Peyer's patch (tissue), 4 donors: ENCODE data around the gene WDR7. TPM values are rescaled to one million over a fixed set of nuclear protein-coding genes. Genes with fewer than 3 reads are reported as not detected.

ENCODE experiments used
- DNase-seq, 3 donors: peaks; one replicate each; pipeline ENCODE4 v3.0.0-alpha.2; 2017 to 2019
- H3K27ac ChIP-seq, 4 donors: fragments of 200-600 bp; sonication (generic); one replicate each; pipeline ENCODE4 v1.5.1; 2016 to 2019
- H3K27me3 ChIP-seq, 2 donors: fragments of 200-600 bp; sonication (generic); one replicate each; pipeline ENCODE4 v1.5.1; 2019
- H3K36me3 ChIP-seq, 3 donors: fragments of 200-600 bp; sonication (generic); one replicate each; pipeline ENCODE4 v1.5.1; 2016 to 2019
- H3K4me1 ChIP-seq, 4 donors: fragments of 200-600 bp; sonication (generic); one replicate each; pipeline ENCODE4 v1.5.1; 2016 to 2019
- H3K4me3 ChIP-seq, 4 donors: fragments of 200-600 bp; sonication (generic); 1 replicate in 3 of 4; 2 replicates in 1 of 4; pipeline ENCODE4 v1.5.1; 2016 to 2019; ENCODE audit warnings: mild to moderate bottlenecking in 1 of 4
- H3K9me3 ChIP-seq, 4 donors: fragments of 200-600 bp; sonication (generic); one replicate each; pipeline ENCODE4 v1.5.1; 2016 to 2019; ENCODE audit warnings: mild to moderate bottlenecking in 1 of 4
- CTCF ChIP-seq, 6 experiments: fragments of 450-650 bp in 4 of 6; fragments of 200-600 bp in 2 of 6; sonication (generic) in 1 of 6; IDR thresholded peaks; one replicate each; pipeline ENCODE4 v1.5.1; 2017 to 2019; ENCODE audit warnings: antibody characterized with exemption in 6 of 6, mild to moderate bottlenecking in 3 of 6, moderate library complexity in 1 of 6
- POLR2A ChIP-seq, 2 donors: fragments of 450-650 bp; IDR thresholded peaks; one replicate each; pipeline ENCODE4 v1.5.1; 2017; ENCODE audit warnings: antibody characterized with exemption in 2 of 2, mild to moderate bottlenecking in 2 of 2, moderate library complexity in 2 of 2
- total RNA-seq, 4 donors: library from RNA; depleted of rRNA; stranded (reverse); fragments of >200 nt; gene quantifications; one replicate each; pipeline ENCODE4 v1.1.0, GENCODE V29; 2016

Gene WDR7
- total RNA-seq, 4 donors from 2014 or later = 28.0 to 60.2 (median 34.4) TPM

GRCh38 chr18:56658261-56658660 is 7.1 kb downstream of the WDR7 start:
- Histone ChIP-seq H3K9me3 (no peaks in the 10 kb centered on the region), H3K27me3 (no peaks in the 10 kb centered on the region), H3K4me1 (peaks cover 0 to 3% (median 1%) of the 10 kb centered on the region in 4 donors), H3K4me3 (no peak overlapping the region), H3K36me3 (no peaks in the 10 kb centered on the region), H3K27ac (no peak overlapping the region)
- TF ChIP-seq POLR2A (IDR thresholded peaks at IDR 0.05) (no peak), CTCF (IDR thresholded peaks at IDR 0.05) (no peak)
- DNase-seq = no peak

GRCh38 chr18:56659111-56659510 is 8.0 kb downstream of the WDR7 start:
- H3K4me3 ChIP-seq = no peak overlapping the region
- H3K4me1 ChIP-seq = peaks cover 0 to 3% (median 1%) of the 10 kb centered on the region in 4 donors
- H3K36me3 ChIP-seq = no peaks in the 10 kb centered on the region
- H3K27ac ChIP-seq = no peak overlapping the region
- DNase-seq = no peak
- no peaks in the 10 kb centered on the region for H3K27me3 ChIP-seq
- TF ChIP-seq CTCF (IDR thresholded peaks at IDR 0.05) (no peak), POLR2A (IDR thresholded peaks at IDR 0.05) (no peak)
- H3K9me3 ChIP-seq = no peaks in the 10 kb centered on the region

GRCh38 chr18:56660655-56661054 is 9.5 kb downstream of the WDR7 start:
- Histone ChIP-seq H3K27me3 (no peaks in the 10 kb centered on the region), H3K27ac (no peak overlapping the region)

GRCh38 chr18:56661360-56662062 is 10.4 kb downstream of the WDR7 start:
- no peak overlapping the region for H3K4me3 ChIP-seq
- H3K36me3 ChIP-seq = no peaks in the 10 kb centered on the region
- peaks cover 0 to 3% (median 1%) of the 10 kb centered on the region in 4 donors for H3K4me1 ChIP-seq
- no peaks in the 10 kb centered on the region for H3K9me3 ChIP-seq
- H3K27me3 ChIP-seq = no peaks in the 10 kb centered on the region
- H3K27ac ChIP-seq = no peak overlapping the region
- DNase-seq = no peak
- TF ChIP-seq CTCF (IDR thresholded peaks at IDR 0.05) (no peak), POLR2A (IDR thresholded peaks at IDR 0.05) (no peak)

More at GRCh38 chr18:56660655-56661054, 9.5 kb downstream of the WDR7 start:
- TF ChIP-seq CTCF (IDR thresholded peaks at IDR 0.05) (no peak), POLR2A (IDR thresholded peaks at IDR 0.05) (no peak)
- Histone ChIP-seq H3K36me3 (no peaks in the 10 kb centered on the region), H3K4me3 (no peak overlapping the region), H3K4me1 (peaks cover 0 to 3% (median 1%) of the 10 kb centered on the region in 4 donors), H3K9me3 (no peaks in the 10 kb centered on the region)
- DNase-seq = no peak

GRCh38 chr18:56662063-56662408 is 10.9 kb downstream of the WDR7 start:
- DNase-seq = no peak
- H3K36me3 ChIP-seq = no peaks in the 10 kb centered on the region
- peaks cover 0 to 3% (median 1%) of the 10 kb centered on the region in 4 donors for H3K4me1 ChIP-seq
- no peak for TF ChIP-seq POLR2A (IDR thresholded peaks at IDR 0.05)
- TF ChIP-seq CTCF (IDR thresholded peaks at IDR 0.05) = no peak
- H3K4me3 ChIP-seq = no peak overlapping the region
- H3K9me3 ChIP-seq = no peaks in the 10 kb centered on the region
- H3K27ac ChIP-seq = no peak overlapping the region
- no peaks in the 10 kb centered on the region for H3K27me3 ChIP-seq
